CD4-positive, alpha-beta T cell (primary cell): Measurements from ENCODE around the gene CD207. TPM values are rescaled to one million over a fixed set of nuclear protein-coding genes. Genes with fewer than 3 reads are reported as not detected.
A peak's percentile ranks its signal among the peaks of the same experiment; 100 is the strongest.

ENCODE experiments used
- ATAC-seq: fragments of 200-7000 bp; cut with Tn5 transposase; one replicate; pipeline ENCODE4 v1.10.0; 2022; ENCODE audit warnings: mild to moderate bottlenecking; ENCODE audit not compliant: poor library complexity
- CTCF ChIA-PET: fragments of 350-600 bp; sonication (Branson Sonifier 250); formaldehyde crosslinking; loops from one replicate; lab custom pipeline; 2021; ENCODE audit warnings: antibody characterized with exemption, inconsistent platforms; lab: Charles Lee
- POLR2A ChIA-PET: fragments of 350-600 bp; sonication (Branson Sonifier 250); formaldehyde crosslinking; loops from one replicate; lab custom pipeline; 2021; ENCODE audit warnings: antibody characterized with exemption, inconsistent platforms; lab: Charles Lee
- DNase-seq, 14 experiments: peaks; one replicate each; pipeline ENCODE4 v3.0.0-alpha.2; 2013 to 2020; ENCODE audit warnings: mixed read lengths in 2 of 14
- H3K27ac ChIP-seq, 2 donors: one replicate each; pipeline versions ENCODE4 v1.5.1 to v1.7.0; 2013; ENCODE audit warnings: low read length in 2 of 2, low read depth in 1 of 2, mild to moderate bottlenecking in 1 of 2
- H3K27me3 ChIP-seq, 2 experiments: 1 replicate in 1 of 2; 2 replicates in 1 of 2; pipeline versions ENCODE4 v1.6.1 to v1.7.0; 2013; ENCODE audit warnings: low read length in 2 of 2, control low read depth in 1 of 2, mild to moderate bottlenecking in 1 of 2, moderate library complexity in 1 of 2; ENCODE audit not compliant: insufficient read depth in 2 of 2, control insufficient read depth in 1 of 2
- H3K36me3 ChIP-seq: one replicate; pipeline ENCODE4 v1.6.1; 2013; ENCODE audit warnings: low read length, control low read depth; ENCODE audit not compliant: insufficient read depth
- H3K4me1 ChIP-seq: one replicate; pipeline ENCODE4 v1.6.1; 2013; ENCODE audit warnings: low read length, control low read depth; ENCODE audit not compliant: insufficient read depth
- H3K4me3 ChIP-seq: one replicate; pipeline ENCODE4 v1.5.1; 2013; ENCODE audit warnings: mild to moderate bottlenecking, low read length, moderate library complexity
- H3K9me3 ChIP-seq, 2 experiments: 1 replicate in 1 of 2; 2 replicates in 1 of 2; pipeline versions ENCODE4 v1.6.1 to v1.7.0; 2013; ENCODE audit warnings: low read length in 2 of 2, mild to moderate bottlenecking in 2 of 2, control low read depth in 1 of 2, moderate library complexity in 1 of 2; ENCODE audit not compliant: control insufficient read depth in 1 of 2, insufficient read depth in 1 of 2
- H3K27ac Mint-ChIP-seq: one replicate; pipeline ENCODE4 v1.8.0; 2020; ENCODE audit warnings: mixed read lengths
- H3K27me3 Mint-ChIP-seq: one replicate; pipeline ENCODE4 v1.8.0; 2021; ENCODE audit warnings: mixed read lengths
- H3K36me3 Mint-ChIP-seq: one replicate; pipeline ENCODE4 v1.8.0; 2021; ENCODE audit warnings: low read depth, mixed read lengths
- H3K4me1 Mint-ChIP-seq: one replicate; pipeline ENCODE4 v1.8.0; 2021; ENCODE audit warnings: low read depth, mixed read lengths
- H3K4me3 Mint-ChIP-seq: one replicate; pipeline ENCODE4 v1.8.0; 2020; ENCODE audit warnings: mild to moderate bottlenecking, mixed read lengths
- H3K9me3 Mint-ChIP-seq: one replicate; pipeline ENCODE4 v1.8.0; 2020; ENCODE audit warnings: mixed read lengths
- CTCF ChIP-seq: fragments of 200-600 bp; IDR thresholded peaks from one replicate; pipeline ENCODE4 v1.8.0; 2022; ENCODE audit warnings: antibody characterized with exemption, mild to moderate bottlenecking
- intact Hi-C, 2 experiments: fragments of 100-400 bp; cut with DNase I in 1 of 2; cut with micrococcal nuclease in 1 of 2; formaldehyde crosslinking; loops; one replicate each; pipeline versions ENCODE4 v1.15.1 to v1.9.0; 2023 to 2025; cut with DNase I, micrococcal nuclease
- total RNA-seq, 174 experiments: library from RNA in 2 of 174; stranded (reverse) in 2 of 174; gene quantifications; one replicate each; pipeline ENCODE4 v1.2.3 and lab custom pipeline; 2021 to 2026

The CD207 gene
- total RNA-seq, 2 experiments from 2014 or later = 0.25 TPM; not detected in 1

GRCh38 chr2:70852824-70853223, 17.2 kb upstream of the CD207 start:
- Mint-ChIP-seq H3K27ac (no peak overlapping the region), H3K4me3 (no peak overlapping the region), H3K4me1 (peaks cover 24% of the 10 kb centered on the region), H3K27me3 (no peaks in the 10 kb centered on the region), H3K9me3 (no peaks in the 10 kb centered on the region), H3K36me3 (no peaks in the 10 kb centered on the region)
- no peak for DNase-seq
- Histone ChIP-seq H3K4me3 (no peak overlapping the region), H3K36me3 (no peaks in the 10 kb centered on the region), H3K9me3 (no peaks in the 10 kb centered on the region), H3K27me3 (no peaks in the 10 kb centered on the region), H3K27ac (no peak overlapping the region), H3K4me1 (peaks cover 6% of the 10 kb centered on the region)
- ChIA-PET CTCF (no interaction called here), POLR2A (no interaction called here)
- no peak for ATAC-seq
- intact Hi-C loops = loop anchor here in 1 of 2 experiments (10.0 kb wide), 1 partner anchor 152 kb away; no protein-coding TSS in a partner anchor
- TF ChIP-seq CTCF = no peak

GRCh38 chr2:70851704-70852103, 16.1 kb upstream of the CD207 start:
- peak overlapping the region; percentile 26 for H3K4me3 Mint-ChIP-seq

GRCh38 chr2:70850925-70851324, 15.3 kb upstream of the CD207 start:
- Mint-ChIP-seq H3K36me3 (no peaks in the 10 kb centered on the region), H3K9me3 (no peaks in the 10 kb centered on the region), H3K27me3 (no peaks in the 10 kb centered on the region), H3K27ac (no peak overlapping the region), H3K4me3 (no peak overlapping the region), H3K4me1 (peaks cover 24% of the 10 kb centered on the region)
- Histone ChIP-seq H3K27me3 (no peaks in the 10 kb centered on the region), H3K27ac (no peak overlapping the region), H3K36me3 (no peaks in the 10 kb centered on the region), H3K9me3 (no peaks in the 10 kb centered on the region), H3K4me3 (no peak overlapping the region), H3K4me1 (peaks cover 6% of the 10 kb centered on the region)
- no peak for ATAC-seq
- ChIA-PET CTCF (no interaction called here), POLR2A (no interaction called here)
- no peak for DNase-seq
- intact Hi-C loops = loop anchor here in 1 of 2 experiments (10.0 kb wide), 1 partner anchor 154 kb away; no protein-coding TSS in a partner anchor
- no peak for TF ChIP-seq CTCF

More at GRCh38 chr2:70851704-70852103, 16.1 kb upstream of the CD207 start:
- CTCF ChIA-PET = no interaction called here
- Mint-ChIP-seq H3K4me1 (peaks cover 24% of the 10 kb centered on the region), H3K27me3 (no peaks in the 10 kb centered on the region), H3K27ac (peak overlapping the region; percentile 22), H3K36me3 (no peaks in the 10 kb centered on the region), H3K9me3 (no peaks in the 10 kb centered on the region)
- Histone ChIP-seq H3K4me1 (peaks cover 6% of the 10 kb centered on the region), H3K4me3 (no peak overlapping the region), H3K9me3 (no peaks in the 10 kb centered on the region), H3K36me3 (no peaks in the 10 kb centered on the region), H3K27ac (no peak overlapping the region), H3K27me3 (no peaks in the 10 kb centered on the region)
- POLR2A ChIA-PET = no interaction called here
- no peak for TF ChIP-seq CTCF
- DNase-seq = peak in 6 of 14 experiments; percentile 7 to 64 (median 48)
- peak; percentile 85 for ATAC-seq
- intact Hi-C loops = loop anchor here in 1 of 2 experiments (10.0 kb wide), 1 partner anchor 153 kb away; no protein-coding TSS in a partner anchor
